GM13977 (cell line): ENCODE results near the gene CMIP.

Source experiments
- DNase-seq: peaks from one replicate; pipeline ENCODE4 v3.0.0; 2012; ENCODE audit warnings: low spot score
- CTCF ChIP-seq: IDR thresholded peaks from 2 replicates; pipeline ENCODE4 v1.5.1; 2012; ENCODE audit warnings: mild to moderate bottlenecking, control low read depth; ENCODE audit not compliant: insufficient read depth; ENCODE audit errors: extremely low read depth, missing control alignments
- in situ Hi-C: fragments of 300-500 bp; cut with MboI; formaldehyde crosslinking; loops from one replicate; pipeline ENCODE4 v1.12.0; 2022; ENCODE audit warnings: low sequenced_read_pairs, low pct_unique_long_range_greater_than_20kb, mixed read lengths, inconsistent platforms; ENCODE audit not compliant: unreplicated experiment

Gene CMIP

GRCh38 chr16:81666113-81666512 is 221.5 kb downstream of the CMIP start:
- in situ Hi-C loops, result no loop called here
- TF ChIP-seq CTCF, result no peak
- DNase-seq, result no peak

- in situ Hi-C loops, result no loop called here
- no peak for DNase-seq
- no peak for TF ChIP-seq CTCF
Observed at GRCh38 chr16:81668243-81669097, 223.9 kb downstream of the CMIP start.

- no peak for DNase-seq
- in situ Hi-C loops, result no loop called here
- no peak for TF ChIP-seq CTCF
Observed at GRCh38 chr16:81669473-81670350, 225.1 kb downstream of the CMIP start.

- no peak for TF ChIP-seq CTCF
- no peak for DNase-seq
- in situ Hi-C loops, result no loop called here
Observed at GRCh38 chr16:81671738-81672597, 227.4 kb downstream of the CMIP start.

DNA sequence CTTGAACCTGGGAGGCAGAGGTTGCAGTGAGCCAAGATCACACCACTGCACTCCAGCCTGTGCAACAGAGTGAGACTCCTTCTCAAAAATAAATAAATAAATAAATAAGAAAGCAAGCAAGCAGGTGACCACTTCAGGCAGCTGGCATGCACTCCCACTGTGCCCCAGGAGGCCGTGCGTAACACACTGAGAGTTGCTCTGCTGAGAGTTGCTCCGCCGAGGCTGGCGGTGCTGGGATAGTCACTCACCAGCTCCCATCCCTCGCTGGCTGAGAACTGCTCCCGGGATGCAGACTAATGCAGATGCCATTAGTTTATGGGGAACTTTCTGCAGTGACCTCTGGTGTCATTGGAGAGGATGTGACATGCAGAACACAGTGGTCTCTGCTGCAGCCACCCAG is 228.8 kb downstream of the CMIP start:
- no peak for DNase-seq
- TF ChIP-seq CTCF, result no peak
- in situ Hi-C loops, result no loop called here

GRCh38 chr16:81675662-81676061 is 231.1 kb downstream of the CMIP start:
- DNase-seq, result no peak
- TF ChIP-seq CTCF, result no peak
- in situ Hi-C loops, result no loop called here
